Fibroblast of upper back skin (primary cell): ENCODE results near the gene HYLS1.

Source experiments
- DNase-seq: peaks from one replicate; pipeline ENCODE4 v3.0.0-alpha.2; 2013

HYLS1 gene

DNA sequence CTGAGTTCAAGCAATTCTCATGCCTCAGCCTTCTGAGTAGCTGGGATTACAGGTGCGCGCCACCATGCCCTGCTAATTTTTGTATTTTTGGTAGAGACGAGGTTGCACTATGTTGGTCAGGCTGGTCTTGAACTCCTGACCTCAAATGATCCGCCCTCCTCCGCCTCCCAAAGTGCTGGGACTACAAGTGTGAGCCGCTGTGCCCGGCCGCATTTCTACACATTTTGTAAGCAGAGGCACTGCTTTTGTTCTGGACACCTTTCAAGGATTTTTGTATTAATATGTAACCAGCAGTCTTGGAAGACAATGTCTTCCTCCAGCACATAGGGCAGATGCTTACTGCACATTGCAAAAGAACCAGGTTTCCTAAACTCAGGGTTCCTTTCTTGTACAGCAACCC is 47.0 kb downstream of the HYLS1 start:
- no peak for DNase-seq

DNA sequence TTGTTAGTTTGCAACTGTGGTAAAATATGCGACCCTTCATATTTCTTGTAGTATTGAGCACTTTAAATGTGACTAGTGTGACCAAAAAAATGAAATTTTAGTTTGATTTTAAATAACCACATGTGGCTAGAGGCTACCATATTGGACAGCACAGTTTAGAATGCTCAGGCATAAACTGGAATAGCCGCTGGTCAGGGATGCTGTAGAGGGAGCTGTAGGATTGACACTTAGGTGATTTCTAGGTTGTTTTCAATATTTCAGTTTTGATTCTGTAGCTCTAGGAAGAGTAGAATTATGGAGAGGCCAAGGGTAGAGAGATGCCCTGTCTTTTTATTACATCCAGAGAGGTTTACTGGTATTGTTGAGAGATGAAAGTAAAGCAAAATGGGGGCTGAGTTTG is 47.6 kb downstream of the HYLS1 start:
- no peak for DNase-seq

DNA sequence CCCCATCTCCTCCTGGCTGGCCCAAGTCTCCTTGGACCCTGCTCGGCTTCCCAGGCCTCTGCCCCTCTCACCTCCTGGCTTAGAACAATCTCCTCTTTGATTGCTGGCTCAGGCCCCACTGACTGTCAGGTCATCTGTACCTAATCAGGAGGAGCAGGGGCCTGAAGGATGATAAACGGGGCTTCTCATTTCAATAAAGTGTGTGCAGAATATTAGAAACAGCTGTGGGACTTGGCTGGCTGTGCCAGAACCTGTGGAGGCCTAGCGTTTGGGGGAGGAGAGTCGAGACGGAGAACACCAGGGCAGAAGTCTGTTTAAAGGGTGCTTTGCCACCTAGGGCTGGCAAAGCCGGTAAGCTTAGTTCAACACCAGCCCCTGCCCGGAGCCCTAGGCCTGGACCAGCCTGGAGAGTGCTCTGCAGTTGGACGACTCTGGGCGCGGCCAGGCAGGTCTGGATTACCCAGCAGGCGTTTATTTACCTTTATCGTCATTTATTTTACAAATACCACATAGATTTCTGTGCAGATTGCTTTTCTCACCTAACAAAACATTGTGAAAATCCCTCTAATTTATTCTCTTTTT is 48.2 kb downstream of the HYLS1 start:
- DNase-seq = peak; percentile 75

- DNase-seq = no peak
Observed at GRCh38 chr11:125938418-125938817, 51.0 kb downstream of the HYLS1 start.

DNA sequence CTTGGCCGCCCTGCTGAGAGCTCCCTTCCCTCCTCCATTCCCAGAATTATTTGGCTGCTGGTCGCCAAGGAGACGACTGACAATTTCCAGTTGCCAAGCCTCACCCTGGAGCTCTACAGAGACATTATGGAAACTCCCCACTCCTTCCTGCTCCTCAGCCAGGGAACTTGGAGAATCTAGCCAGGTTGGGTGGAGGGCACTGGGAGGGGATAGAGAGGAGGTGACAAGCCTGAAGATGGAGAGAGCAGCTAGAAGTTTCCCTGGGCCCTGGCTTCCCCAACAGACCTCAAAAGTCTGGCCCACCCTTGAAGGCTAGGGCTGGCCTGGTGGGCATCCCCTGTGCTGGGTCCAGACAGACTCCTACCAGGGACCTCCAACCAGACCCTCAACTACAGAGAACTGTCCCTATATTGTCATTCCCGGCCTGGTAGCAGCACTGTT is 51.6 kb downstream of the HYLS1 start:
- no peak for DNase-seq

DNA sequence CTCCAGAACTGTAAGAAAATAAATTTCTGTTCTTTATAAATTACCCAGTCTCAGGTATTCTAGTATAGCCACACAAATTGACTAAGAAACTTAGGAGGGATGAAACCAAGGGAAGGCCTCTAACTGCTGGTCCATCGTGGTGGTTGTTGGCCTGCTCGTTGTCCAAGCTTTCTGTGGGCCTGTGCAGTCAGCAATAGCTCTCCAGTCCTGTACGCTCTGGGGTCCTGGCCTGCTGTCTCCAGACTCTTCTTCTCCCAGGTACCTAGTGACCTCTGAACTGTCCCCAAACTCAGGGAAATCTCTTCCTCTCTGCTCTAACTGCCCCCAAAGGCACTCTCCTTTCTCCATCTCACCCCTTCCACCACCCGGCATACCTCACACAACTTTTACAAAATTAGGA is 52.7 kb downstream of the HYLS1 start:
- no peak for DNase-seq

- DNase-seq = no peak
Observed at GRCh38 chr11:125941267-125941618, 53.8 kb downstream of the HYLS1 start.

DNA sequence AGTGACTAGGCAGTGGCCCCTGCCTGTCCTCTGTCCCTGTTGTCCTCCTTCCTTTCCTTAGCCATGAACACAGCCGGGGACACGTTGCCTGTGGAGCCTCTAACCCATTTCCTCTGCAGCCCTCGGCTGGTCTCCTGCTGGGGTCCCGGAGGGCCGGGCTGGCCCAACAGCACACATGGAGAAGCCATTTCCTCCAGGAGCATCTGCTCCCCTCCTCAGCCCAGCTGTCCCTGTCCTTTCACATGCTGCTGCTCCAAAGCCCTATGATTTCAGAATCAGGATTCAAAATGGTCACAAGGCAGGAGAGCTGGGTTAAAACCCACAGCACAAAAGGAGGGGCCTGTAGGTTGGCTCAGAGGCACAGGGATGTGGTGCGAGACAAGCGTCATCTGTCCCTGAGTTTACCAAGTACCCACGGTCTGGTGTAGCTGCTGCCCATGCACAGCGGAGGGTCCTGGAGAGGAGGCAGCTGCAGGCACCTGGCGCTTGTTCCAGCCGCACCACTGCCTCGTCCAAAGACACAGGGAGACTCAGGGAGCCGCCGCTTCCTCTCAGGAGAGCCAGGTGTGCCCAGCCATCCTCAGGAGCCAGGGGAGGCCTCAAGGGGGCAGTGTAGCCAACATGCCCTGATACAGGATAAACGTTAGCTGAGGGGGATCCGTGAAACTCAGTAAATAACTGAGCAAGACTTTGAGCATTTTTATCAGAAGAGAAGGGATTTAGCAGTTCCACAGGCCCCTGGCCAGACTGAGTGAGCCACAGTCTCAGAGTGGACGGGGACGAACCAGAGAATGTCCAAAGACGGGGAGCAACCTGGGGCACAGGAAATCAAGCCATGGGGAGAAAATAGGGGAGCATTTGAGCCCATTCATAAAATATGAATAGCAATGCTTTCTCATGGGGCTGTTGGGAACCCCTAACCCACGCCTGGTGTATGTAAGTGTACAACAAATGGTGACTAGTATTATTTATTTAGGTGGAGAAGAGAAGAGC is 54.4 kb downstream of the HYLS1 start:
- peak; percentile 16 for DNase-seq

GRCh38 chr11:125942771-125943428 is 55.4 kb downstream of the HYLS1 start:
- no peak for DNase-seq

DNA sequence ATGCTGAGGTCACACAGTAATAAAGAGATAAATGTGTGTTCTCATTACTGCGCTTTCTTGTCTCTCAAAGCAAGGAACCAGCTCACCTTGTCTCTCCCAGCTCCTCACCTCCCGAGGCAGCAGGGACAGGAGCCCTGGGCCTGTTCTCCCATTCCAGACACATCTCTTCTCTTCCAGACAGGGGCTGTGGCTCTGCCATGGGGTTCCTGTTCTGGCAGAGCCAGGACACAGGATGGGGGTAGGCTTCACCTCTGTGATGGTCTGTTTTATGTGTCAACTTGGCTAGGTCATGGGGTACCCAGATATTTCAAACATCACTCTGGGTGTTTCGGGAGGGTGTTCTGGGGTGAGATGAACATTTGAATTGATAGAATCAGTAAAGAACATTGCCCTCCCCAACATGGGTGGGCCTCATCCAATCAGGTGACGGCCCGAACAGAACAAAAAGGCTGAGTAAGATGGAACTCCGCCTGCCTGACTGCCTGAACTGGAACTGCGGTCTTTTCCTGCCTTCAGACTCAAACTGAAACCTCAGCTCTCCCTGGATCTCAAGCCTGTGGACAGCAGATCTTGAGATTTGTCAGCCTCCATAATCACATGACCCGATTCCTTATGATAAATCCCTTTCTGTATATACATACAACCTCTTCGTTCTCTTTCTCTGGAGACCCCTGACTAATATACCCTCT is 56.3 kb downstream of the HYLS1 start:
- DNase-seq = no peak

GRCh38 chr11:125944350-125945010 is 57.0 kb downstream of the HYLS1 start:
- no peak for DNase-seq

DNA sequence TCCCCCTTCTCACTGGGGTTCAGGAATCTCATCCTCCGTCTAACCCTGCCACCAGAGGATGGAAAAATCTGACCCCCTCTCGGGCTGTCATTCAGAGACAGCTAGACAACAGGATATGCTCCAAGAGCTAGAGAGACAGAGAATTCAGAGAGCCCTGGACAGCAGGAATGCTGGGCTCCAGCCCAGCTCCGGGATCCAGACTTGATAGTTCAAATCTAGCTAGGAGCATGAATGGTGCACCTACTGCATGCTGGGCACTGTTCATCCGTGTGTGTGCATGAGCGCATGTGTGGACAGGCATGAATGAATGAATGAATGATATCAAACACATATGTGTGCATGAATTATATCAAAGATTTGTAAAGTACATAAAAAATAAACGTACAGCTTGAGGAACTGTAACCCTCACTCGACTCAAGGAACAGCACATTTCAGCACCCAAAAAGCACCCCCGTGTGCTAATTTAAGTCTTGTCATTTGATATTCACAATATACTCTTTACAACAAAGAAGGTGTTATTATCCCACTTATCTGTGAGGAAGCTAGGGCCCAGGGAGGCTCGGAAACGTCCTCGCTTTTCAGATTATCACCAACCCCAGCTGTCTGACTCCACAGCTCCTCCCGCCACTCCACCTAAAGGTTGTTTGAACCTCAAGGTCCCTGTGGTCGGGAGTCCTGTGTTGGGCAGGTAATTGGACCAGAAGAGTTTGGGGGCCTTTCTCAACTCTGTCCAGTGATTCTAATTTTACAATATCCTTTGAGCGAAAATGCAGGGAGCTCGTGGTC is 57.7 kb downstream of the HYLS1 start:
- DNase-seq = no peak

- DNase-seq = no peak
Observed at GRCh38 chr11:125945797-125946520, 58.5 kb downstream of the HYLS1 start, which contains the start of gene VSIG10L2. Gene VSIG10L2 (plus strand): TSS chr11:125946044. CDS start chr11:125946056, 12 bp downstream.

DNA sequence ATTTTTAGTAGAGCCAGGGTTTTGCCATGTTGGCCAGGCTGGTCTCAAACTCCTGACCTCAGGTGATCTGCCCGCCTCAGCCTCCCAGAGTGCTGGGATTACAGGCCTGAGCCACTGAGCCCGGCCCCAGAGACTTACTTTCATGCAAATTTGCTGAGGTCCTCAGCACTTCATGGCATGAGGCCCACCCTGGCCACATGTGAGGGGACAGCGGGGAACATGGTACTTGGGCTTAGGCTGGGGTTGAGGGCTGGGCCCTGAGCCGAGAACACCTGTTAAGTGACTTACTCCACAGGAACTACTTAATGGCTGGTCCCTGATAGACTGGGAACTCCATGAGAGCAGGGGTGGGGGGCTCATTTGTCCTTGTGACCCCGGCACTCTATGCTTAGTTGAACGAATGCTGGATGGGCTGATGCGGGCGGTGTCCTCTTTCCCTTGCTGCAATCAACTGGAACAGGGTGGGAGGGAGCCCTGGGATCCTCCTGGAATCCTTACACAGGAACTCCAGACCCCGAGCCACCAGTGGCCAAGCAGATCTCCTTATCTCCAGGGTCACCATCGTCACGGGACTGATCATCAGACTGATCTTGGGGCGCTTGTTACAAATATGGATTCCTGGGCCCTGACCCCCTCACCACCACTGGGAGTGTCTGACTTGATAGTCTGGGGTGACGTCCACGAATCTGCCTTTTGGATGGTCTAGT is 59.4 kb downstream of the HYLS1 start:
- DNase-seq = no peak

DNA sequence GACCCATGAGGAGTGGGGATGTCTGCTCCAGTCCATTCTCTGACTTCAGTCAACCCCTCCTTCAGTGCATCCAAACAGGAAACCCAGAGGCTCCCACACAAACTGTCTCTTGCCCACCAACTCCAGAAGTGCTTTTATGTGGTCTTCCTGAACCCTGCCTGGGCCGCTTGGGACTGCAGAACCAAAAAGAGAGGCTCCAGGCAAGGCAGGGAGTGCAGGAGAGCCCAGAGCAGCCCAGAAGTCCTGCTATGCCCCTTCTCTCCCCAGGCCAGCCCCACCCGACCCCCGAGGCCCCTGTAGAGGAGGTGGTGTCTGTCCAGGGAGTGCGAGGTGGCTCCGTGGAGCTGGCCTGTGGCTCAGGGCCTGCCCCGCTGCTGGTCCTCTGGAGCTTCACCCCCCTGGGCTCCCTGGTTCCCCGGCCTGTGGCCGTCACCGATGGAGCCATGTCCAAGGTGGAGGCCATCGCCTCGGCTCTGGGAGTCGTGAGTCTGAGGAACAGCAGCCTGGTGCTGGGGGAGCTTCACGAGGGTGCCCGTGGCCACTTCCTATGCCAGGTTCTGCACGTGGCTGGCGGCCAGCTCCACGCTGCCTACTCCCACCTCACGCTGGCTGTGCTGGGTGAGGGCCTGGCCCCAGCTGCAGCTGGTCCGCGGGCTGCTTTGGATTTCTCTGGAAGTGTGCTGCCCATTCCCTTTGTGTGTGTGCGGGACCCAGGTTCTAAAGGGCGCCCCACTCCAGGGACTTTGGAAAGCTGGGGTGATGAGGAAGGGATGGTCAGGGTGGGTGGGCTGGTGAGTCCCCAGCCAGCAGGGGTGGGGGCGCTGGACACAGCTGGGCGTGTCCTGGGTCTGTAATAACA is 60.2 kb downstream of the HYLS1 start:
- no peak for DNase-seq

DNA sequence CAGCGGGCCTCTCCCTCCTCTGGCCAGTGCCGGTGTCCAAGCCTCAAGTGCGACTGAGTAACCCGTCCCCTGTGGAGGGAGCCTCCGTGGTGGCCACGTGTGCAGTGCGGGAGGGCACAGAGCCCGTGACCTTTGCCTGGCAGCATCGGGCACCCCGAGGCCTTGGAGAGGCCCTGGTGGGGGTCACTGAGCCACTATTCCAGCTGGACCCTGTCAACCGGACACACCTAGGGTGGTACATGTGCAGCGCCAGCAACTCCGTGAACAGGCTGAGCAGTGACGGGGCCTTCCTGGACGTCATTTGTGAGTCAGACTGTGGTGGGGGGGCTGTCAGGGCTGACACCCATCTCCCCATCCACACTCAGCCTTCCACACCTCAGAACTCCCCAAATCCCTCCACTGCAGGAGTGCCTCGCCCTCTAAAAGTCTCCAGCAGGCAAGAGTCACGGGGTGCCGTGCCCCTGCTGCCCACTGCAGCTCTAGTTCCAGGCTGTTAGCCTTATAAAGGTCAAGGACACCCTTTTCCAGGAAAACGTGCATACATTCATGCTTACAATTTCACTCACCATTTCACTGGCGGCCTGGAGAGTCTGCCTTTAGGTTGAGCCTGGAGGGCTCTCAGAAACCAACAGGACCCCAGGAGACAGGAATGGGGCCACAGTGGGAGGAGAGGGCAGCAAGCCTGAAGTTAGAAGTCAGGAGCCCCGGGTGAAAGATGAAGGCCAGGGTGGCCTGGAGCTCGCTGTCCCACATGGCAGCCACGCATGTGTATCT is 61.0 kb downstream of the HYLS1 start:
- DNase-seq = no peak

- no peak for DNase-seq
Observed at GRCh38 chr11:125949271-125950177, 62.1 kb downstream of the HYLS1 start.

DNA sequence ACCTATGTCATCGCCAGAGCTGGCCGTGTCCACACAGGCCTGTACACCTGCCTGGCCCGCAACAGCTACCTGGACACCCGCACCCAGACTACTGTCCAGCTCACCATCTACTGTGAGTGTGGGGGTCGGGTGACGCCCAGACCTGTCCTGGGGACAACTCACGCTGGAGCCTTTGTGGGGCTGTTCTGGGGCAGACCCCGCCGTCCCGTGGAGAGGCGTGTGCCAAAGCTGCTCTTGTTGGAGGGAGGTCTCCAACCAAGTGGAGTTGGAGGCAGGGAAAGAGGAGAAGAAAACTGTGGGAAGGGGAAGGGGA is 62.7 kb downstream of the HYLS1 start:
- no peak for DNase-seq
